ENCODE data around the gene CNPY1. TPM values are rescaled to one million over a fixed set of nuclear protein-coding genes. Genes with fewer than 3 reads are reported as not detected.
A peak's percentile ranks its signal among the peaks of the same experiment; 100 is the strongest.

Gene CNPY1
- total RNA-seq, 1 experiment from 2014 or later: not detected

GRCh38 chr7:155460926-155461613, 85.3 kb downstream of the CNPY1 start:
- H3K36me3 ChIP-seq: no peaks in the 10 kb centered on the region
- no peaks in the 10 kb centered on the region for H3K27me3 ChIP-seq
- H3K9me3 ChIP-seq: no peaks in the 10 kb centered on the region
- no peak for DNase-seq
- no peak overlapping the region for H3K4me3 ChIP-seq

- no peak overlapping the region for H3K4me3 ChIP-seq
- no peak for DNase-seq
- no peaks in the 10 kb centered on the region for H3K9me3 ChIP-seq
- H3K27me3 ChIP-seq: peaks cover 3% of the 10 kb centered on the region; the same call in 1 of the 2 replicates
- H3K36me3 ChIP-seq: no peaks in the 10 kb centered on the region
Observed at GRCh38 chr7:155459700-155460461, 86.5 kb downstream of the CNPY1 start.

GRCh38 chr7:155458878-155459699, 87.3 kb downstream of the CNPY1 start:
- Histone ChIP-seq H3K4me3 (peak overlapping the region; percentile 12; the same call in 1 of the 2 replicates), H3K9me3 (no peaks in the 10 kb centered on the region), H3K36me3 (no peaks in the 10 kb centered on the region), H3K27me3 (peaks cover 10% of the 10 kb centered on the region; the same call in 1 of the 2 replicates)
- no peak for DNase-seq

GRCh38 chr7:155458111-155458877, 88.1 kb downstream of the CNPY1 start, which contains the start of gene EN2:
TSS of gene EN2 (plus strand) at chr7:155458129. CDS start at chr7:155458378, 249 bp downstream.
- Histone ChIP-seq H3K4me3 (peak within 1 kb of the TSS; percentile 51), H3K9me3 (no peaks in the 10 kb centered on the region), H3K27me3 (peaks cover 11% of the 10 kb centered on the region; the same call in 1 of the 2 replicates), H3K36me3 (no peaks in the 10 kb centered on the region)
- no peak for DNase-seq

GRCh38 chr7:155457544-155458110, 88.7 kb downstream of the CNPY1 start:
- Histone ChIP-seq H3K36me3 (no peaks in the 10 kb centered on the region), H3K9me3 (no peaks in the 10 kb centered on the region), H3K27me3 (peaks cover 16% of the 10 kb centered on the region; the same call in 1 of the 2 replicates), H3K4me3 (peak overlapping the region; percentile 51)
- peak; percentile 21 for DNase-seq

- DNase-seq: peak; percentile 74
- Histone ChIP-seq H3K4me3 (peak overlapping the region; percentile 51), H3K9me3 (no peaks in the 10 kb centered on the region), H3K36me3 (no peaks in the 10 kb centered on the region), H3K27me3 (peaks cover 22% of the 10 kb centered on the region)
Observed at GRCh38 chr7:155456738-155457543, 89.4 kb downstream of the CNPY1 start.

GRCh38 chr7:155455776-155456737, 90.3 kb downstream of the CNPY1 start:
- peaks cover 31% of the 10 kb centered on the region for H3K27me3 ChIP-seq
- no peaks in the 10 kb centered on the region for H3K36me3 ChIP-seq
- no peaks in the 10 kb centered on the region for H3K9me3 ChIP-seq
- H3K4me3 ChIP-seq: no peak overlapping the region
- no peak for DNase-seq

- no peak for DNase-seq
- no peak overlapping the region for H3K4me3 ChIP-seq
- peaks cover 35% of the 10 kb centered on the region for H3K27me3 ChIP-seq
- no peaks in the 10 kb centered on the region for H3K36me3 ChIP-seq
- no peaks in the 10 kb centered on the region for H3K9me3 ChIP-seq
Observed at GRCh38 chr7:155455132-155455693, 91.1 kb downstream of the CNPY1 start.

GRCh38 chr7:155454183-155455112, 91.9 kb downstream of the CNPY1 start:
- Histone ChIP-seq H3K4me3 (no peak overlapping the region), H3K9me3 (no peaks in the 10 kb centered on the region), H3K27me3 (peaks cover 43% of the 10 kb centered on the region), H3K36me3 (no peaks in the 10 kb centered on the region)
- no peak for DNase-seq

GRCh38 chr7:155453296-155454182, 92.8 kb downstream of the CNPY1 start:
- Histone ChIP-seq H3K4me3 (no peak overlapping the region), H3K9me3 (no peaks in the 10 kb centered on the region), H3K27me3 (peaks cover 52% of the 10 kb centered on the region), H3K36me3 (no peaks in the 10 kb centered on the region)
- DNase-seq: no peak

- H3K9me3 ChIP-seq: no peaks in the 10 kb centered on the region
- no peaks in the 10 kb centered on the region for H3K36me3 ChIP-seq
- no peak overlapping the region for H3K4me3 ChIP-seq
- DNase-seq: no peak
- H3K27me3 ChIP-seq: peaks cover 53% of the 10 kb centered on the region
Observed at GRCh38 chr7:155452505-155453295, 93.7 kb downstream of the CNPY1 start.

- DNase-seq: no peak
- Histone ChIP-seq H3K9me3 (no peaks in the 10 kb centered on the region), H3K27me3 (peaks cover 53% of the 10 kb centered on the region), H3K4me3 (no peak overlapping the region), H3K36me3 (no peaks in the 10 kb centered on the region)
Observed at GRCh38 chr7:155451840-155452239, 94.5 kb downstream of the CNPY1 start.
